ENCODE measurements around the gene ZNF750.

The ZNF750 gene

DNA sequence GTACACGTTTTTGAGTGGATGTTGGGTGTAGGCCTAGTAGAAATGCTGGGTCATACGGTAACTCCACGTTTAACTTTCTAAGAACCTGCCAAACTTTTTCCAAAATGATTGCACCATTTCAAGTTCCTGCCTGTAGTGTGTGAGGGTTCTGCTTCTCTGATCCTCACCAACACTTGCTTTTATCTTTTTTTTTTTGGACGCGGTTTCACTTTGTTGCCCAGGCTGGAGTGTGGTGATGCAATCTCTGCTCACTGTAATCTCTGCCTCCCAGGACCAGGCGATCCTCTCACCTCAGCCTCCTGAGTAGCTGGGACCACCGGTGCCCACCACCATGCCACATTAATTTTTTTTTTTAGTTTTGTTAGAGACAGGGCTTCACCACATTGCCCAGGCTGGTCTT, 23.5 kb downstream of the ZNF750 start (continued):
- no peak for TF ChIP-seq ZNF202 (tag by site-specific recombination; IDR thresholded peaks at IDR 0.05; ENCODE audit: borderline replicate concordance)
- no peak for TF ChIP-seq ZNF354C (tag by site-specific recombination; IDR thresholded peaks at IDR 0.05; ENCODE audit: borderline replicate concordance, low read depth)

DNA sequence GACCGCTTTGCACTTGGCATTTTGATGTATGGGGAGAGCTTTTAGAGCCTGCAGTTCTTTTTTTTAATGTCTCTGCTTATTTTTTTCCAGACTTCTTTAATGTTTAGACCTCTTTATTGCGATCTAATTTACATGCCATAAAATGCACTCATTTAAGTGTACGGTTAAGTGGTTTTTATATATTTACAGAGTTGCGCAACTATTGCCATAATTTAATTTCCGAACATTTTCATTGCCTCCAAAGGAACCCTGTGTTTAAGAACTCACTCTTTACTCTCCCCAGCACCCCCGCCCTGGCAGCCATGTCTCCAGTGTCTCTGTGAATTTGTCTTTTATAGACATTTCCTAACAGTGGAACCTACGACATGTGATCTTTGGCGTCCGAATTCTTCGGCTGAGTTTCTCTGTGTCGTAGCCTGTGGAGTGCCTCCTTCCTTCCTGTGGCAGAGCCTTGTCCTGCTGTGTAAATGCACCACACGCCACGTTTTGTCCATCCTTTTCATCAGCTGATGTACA, 24.0 kb downstream of the ZNF750 start:
- CTCF ChIA-PET: no interaction called here
- H3K36me3 ChIP-seq (ENCODE audit: control insufficient read depth in 2 of 2, insufficient read depth in 1 of 2, low read length in 2 of 2): peaks cover 21 to 47% of the 10 kb centered on the region in 2 experiments; a peak in 2 of 3 replicates

More for the DNA sequence above, 24.0 kb downstream of the ZNF750 start:
- no peaks in the 10 kb centered on the region; the same call in 1 of the 2 replicates for H3K9me3 ChIP-seq (ENCODE audit: control insufficient read depth, insufficient read depth, low read depth, low read length)
- no peaks in the 10 kb centered on the region for H3K4me1 ChIP-seq (ENCODE audit: control insufficient read depth, insufficient read depth, low read length)
- no peak overlapping the region for H3K27ac ChIP-seq (ENCODE audit: extremely low read depth, low read depth, low read length)
- H3K4me3 ChIP-seq (ENCODE audit: low read depth, low read length): no peak overlapping the region
- POLR2A ChIA-PET: no interaction called here
- TF ChIP-seq ZNF274 (IDR thresholded peaks at IDR 0.05; ENCODE audit: low read length) (no peak), ZNF274 (tag by site-specific recombination; IDR thresholded peaks at IDR 0.05; ENCODE audit: borderline replicate concordance) (no peak), ZNF555 (tag by site-specific recombination; conservative IDR thresholded peaks at IDR 0.05) (no peak), ZNF423 (tag by site-specific recombination; IDR thresholded peaks at IDR 0.05) (no peak), ZNF114 (tag by site-specific recombination; IDR thresholded peaks at IDR 0.05) (no peak), ZNF621 (tag by site-specific recombination; IDR thresholded peaks at IDR 0.05) (no peak), GLI2 (tag by site-specific recombination; IDR thresholded peaks at IDR 0.05; ENCODE audit: borderline replicate concordance, low read depth) (no peak), ZNF266 (tag by site-specific recombination; IDR thresholded peaks at IDR 0.05; ENCODE audit: low read depth) (no peak), ZNF350 (tag by site-specific recombination; IDR thresholded peaks at IDR 0.05) (no peak), ZNF416 (tag by site-specific recombination; IDR thresholded peaks at IDR 0.05) (no peak), ZBTB17 (tag by site-specific recombination; IDR thresholded peaks at IDR 0.05) (no peak), ZNF501 (tag by site-specific recombination; IDR thresholded peaks at IDR 0.05) (no peak), REPIN1 (tag by site-specific recombination; IDR thresholded peaks at IDR 0.05; ENCODE audit: low read depth) (no peak), ZNF184 (tag by site-specific recombination; IDR thresholded peaks at IDR 0.05) (no peak)
- TF ChIP-seq, protein P1, sequence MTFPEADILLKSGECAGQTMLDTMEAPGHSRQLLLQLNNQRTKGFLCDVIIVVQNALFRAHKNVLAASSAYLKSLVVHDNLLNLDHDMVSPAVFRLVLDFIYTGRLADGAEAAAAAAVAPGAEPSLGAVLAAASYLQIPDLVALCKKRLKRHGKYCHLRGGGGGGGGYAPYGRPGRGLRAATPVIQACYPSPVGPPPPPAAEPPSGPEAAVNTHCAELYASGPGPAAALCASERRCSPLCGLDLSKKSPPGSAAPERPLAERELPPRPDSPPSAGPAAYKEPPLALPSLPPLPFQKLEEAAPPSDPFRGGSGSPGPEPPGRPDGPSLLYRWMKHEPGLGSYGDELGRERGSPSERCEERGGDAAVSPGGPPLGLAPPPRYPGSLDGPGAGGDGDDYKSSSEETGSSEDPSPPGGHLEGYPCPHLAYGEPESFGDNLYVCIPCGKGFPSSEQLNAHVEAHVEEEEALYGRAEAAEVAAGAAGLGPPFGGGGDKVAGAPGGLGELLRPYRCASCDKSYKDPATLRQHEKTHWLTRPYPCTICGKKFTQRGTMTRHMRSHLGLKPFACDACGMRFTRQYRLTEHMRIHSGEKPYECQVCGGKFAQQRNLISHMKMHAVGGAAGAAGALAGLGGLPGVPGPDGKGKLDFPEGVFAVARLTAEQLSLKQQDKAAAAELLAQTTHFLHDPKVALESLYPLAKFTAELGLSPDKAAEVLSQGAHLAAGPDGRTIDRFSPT (tag by site-specific recombination; IDR thresholded peaks at IDR 0.05): no peak
- TF ChIP-seq, protein P2, sequence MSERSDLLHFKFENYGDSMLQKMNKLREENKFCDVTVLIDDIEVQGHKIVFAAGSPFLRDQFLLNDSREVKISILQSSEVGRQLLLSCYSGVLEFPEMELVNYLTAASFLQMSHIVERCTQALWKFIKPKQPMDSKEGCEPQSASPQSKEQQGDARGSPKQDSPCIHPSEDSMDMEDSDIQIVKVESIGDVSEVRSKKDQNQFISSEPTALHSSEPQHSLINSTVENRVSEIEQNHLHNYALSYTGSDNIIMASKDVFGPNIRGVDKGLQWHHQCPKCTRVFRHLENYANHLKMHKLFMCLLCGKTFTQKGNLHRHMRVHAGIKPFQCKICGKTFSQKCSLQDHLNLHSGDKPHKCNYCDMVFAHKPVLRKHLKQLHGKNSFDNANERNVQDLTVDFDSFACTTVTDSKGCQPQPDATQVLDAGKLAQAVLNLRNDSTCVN (tag by site-specific recombination; optimal IDR thresholded peaks at IDR 0.05): no peak
- TF ChIP-seq, protein P3, sequence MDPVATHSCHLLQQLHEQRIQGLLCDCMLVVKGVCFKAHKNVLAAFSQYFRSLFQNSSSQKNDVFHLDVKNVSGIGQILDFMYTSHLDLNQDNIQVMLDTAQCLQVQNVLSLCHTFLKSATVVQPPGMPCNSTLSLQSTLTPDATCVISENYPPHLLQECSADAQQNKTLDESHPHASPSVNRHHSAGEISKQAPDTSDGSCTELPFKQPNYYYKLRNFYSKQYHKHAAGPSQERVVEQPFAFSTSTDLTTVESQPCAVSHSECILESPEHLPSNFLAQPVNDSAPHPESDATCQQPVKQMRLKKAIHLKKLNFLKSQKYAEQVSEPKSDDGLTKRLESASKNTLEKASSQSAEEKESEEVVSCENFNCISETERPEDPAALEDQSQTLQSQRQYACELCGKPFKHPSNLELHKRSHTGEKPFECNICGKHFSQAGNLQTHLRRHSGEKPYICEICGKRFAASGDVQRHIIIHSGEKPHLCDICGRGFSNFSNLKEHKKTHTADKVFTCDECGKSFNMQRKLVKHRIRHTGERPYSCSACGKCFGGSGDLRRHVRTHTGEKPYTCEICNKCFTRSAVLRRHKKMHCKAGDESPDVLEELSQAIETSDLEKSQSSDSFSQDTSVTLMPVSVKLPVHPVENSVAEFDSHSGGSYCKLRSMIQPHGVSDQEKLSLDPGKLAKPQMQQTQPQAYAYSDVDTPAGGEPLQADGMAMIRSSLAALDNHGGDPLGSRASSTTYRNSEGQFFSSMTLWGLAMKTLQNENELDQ (tag by site-specific recombination; IDR thresholded peaks at IDR 0.05; ENCODE audit: low read depth): no peak
- TF ChIP-seq, protein P4, sequence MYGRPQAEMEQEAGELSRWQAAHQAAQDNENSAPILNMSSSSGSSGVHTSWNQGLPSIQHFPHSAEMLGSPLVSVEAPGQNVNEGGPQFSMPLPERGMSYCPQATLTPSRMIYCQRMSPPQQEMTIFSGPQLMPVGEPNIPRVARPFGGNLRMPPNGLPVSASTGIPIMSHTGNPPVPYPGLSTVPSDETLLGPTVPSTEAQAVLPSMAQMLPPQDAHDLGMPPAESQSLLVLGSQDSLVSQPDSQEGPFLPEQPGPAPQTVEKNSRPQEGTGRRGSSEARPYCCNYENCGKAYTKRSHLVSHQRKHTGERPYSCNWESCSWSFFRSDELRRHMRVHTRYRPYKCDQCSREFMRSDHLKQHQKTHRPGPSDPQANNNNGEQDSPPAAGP (tag by site-specific recombination; IDR thresholded peaks at IDR 0.05): no peak
- TF ChIP-seq, protein P5, sequence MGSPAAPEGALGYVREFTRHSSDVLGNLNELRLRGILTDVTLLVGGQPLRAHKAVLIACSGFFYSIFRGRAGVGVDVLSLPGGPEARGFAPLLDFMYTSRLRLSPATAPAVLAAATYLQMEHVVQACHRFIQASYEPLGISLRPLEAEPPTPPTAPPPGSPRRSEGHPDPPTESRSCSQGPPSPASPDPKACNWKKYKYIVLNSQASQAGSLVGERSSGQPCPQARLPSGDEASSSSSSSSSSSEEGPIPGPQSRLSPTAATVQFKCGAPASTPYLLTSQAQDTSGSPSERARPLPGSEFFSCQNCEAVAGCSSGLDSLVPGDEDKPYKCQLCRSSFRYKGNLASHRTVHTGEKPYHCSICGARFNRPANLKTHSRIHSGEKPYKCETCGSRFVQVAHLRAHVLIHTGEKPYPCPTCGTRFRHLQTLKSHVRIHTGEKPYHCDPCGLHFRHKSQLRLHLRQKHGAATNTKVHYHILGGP (tag by site-specific recombination; IDR thresholded peaks at IDR 0.05): no peak

Measured in HEK293 (cell line).